Measurements from ENCODE around the gene MBD3.

The MBD3 gene

GRCh38 chr19:1599460-1599846 is 6.8 kb upstream of the MBD3 start:
- TF ChIP-seq CTCF (conservative IDR thresholded peaks at IDR 0.05; ENCODE audit: low read length), result no peak
- no peak overlapping the region for H3K4me3 ChIP-seq (ENCODE audit: low read length)
- no peak for DNase-seq (ENCODE audit: low read depth)

- no peak for DNase-seq (ENCODE audit: low read depth)
- no peak overlapping the region for H3K4me3 ChIP-seq (ENCODE audit: low read length)
- no peak for TF ChIP-seq CTCF (conservative IDR thresholded peaks at IDR 0.05; ENCODE audit: low read length)
These were observed 6.3 kb upstream of the MBD3 start for GRCh38 chr19:1598777-1599459.

GRCh38 chr19:1593501-1593772 is 772 bp upstream of the MBD3 start:
- H3K4me3 ChIP-seq (ENCODE audit: low read length), result peak overlapping the region; percentile 83; the same call in 1 of the 2 replicates
- DNase-seq (ENCODE audit: low read depth), result no peak
- TF ChIP-seq CTCF (conservative IDR thresholded peaks at IDR 0.05; ENCODE audit: low read length), result no peak

- TF ChIP-seq CTCF (conservative IDR thresholded peaks at IDR 0.05; ENCODE audit: low read length), result no peak
- DNase-seq (ENCODE audit: low read depth), result peak; percentile 89
- peak overlapping the region; percentile 84 for H3K4me3 ChIP-seq (ENCODE audit: low read length)
These were observed 476 bp downstream of the MBD3 start for GRCh38 chr19:1592024-1592754.

- peak overlapping the region; percentile 84 for H3K4me3 ChIP-seq (ENCODE audit: low read length)
- DNase-seq (ENCODE audit: low read depth), result no peak
- no peak for TF ChIP-seq CTCF (conservative IDR thresholded peaks at IDR 0.05; ENCODE audit: low read length)
These were observed 1.1 kb downstream of the MBD3 start for GRCh38 chr19:1591421-1592023.

GRCh38 chr19:1590641-1591397 is 1.8 kb downstream of the MBD3 start:
- DNase-seq (ENCODE audit: low read depth), result no peak
- peak; percentile 43 for TF ChIP-seq CTCF (conservative IDR thresholded peaks at IDR 0.05; ENCODE audit: low read length)
- peak overlapping the region; percentile 84 for H3K4me3 ChIP-seq (ENCODE audit: low read length)
